ENCODE measurements around the gene BARHL1. TPM values are rescaled to one million over a fixed set of nuclear protein-coding genes. Genes with fewer than 3 reads are reported as not detected.

The BARHL1 gene
- total RNA-seq, 4 donors from 2014 or later: not detected

GRCh38 chr9:132552041-132552440 lies 30.4 kb upstream of the BARHL1 start:
- H3K27me3 ChIP-seq: peaks cover 6 to 22% (median 17%) of the 10 kb centered on the region in 3 donors
- no peaks in the 10 kb centered on the region for H3K4me1 ChIP-seq
- H3K27ac ChIP-seq: no peak overlapping the region
- in situ Hi-C loops (cut with MboI; ENCODE audit: low sequenced_read_pairs in 4 of 4) (no loop called here), intact Hi-C loops (cut with DNase I; ENCODE audit: low total_unique reads) (no loop called here)
- no peaks in the 10 kb centered on the region for H3K36me3 ChIP-seq
- no peak overlapping the region for H3K4me3 ChIP-seq
- DNase-seq (no peak), ATAC-seq (no peak)
- no peaks in the 10 kb centered on the region for H3K9me3 ChIP-seq
- TF ChIP-seq CTCF (IDR thresholded peaks at IDR 0.05 in 4 of 5, conservative IDR thresholded peaks at IDR 0.05 in 1 of 5) (no peak), POLR2A (IDR thresholded peaks at IDR 0.05) (no peak)

- H3K27me3 ChIP-seq: peaks cover 20 to 23% (median 22%) of the 10 kb centered on the region in 3 donors
- no peaks in the 10 kb centered on the region for H3K36me3 ChIP-seq
- TF ChIP-seq POLR2A (IDR thresholded peaks at IDR 0.05) (no peak), CTCF (IDR thresholded peaks at IDR 0.05 in 4 of 5, conservative IDR thresholded peaks at IDR 0.05 in 1 of 5) (no peak)
- H3K27ac ChIP-seq: no peak overlapping the region
- no peaks in the 10 kb centered on the region for H3K9me3 ChIP-seq
- no peak overlapping the region for H3K4me3 ChIP-seq
- no peak for DNase-seq
- no peaks in the 10 kb centered on the region for H3K4me1 ChIP-seq
- intact Hi-C loops (cut with DNase I; ENCODE audit: low total_unique reads) (no loop called here), in situ Hi-C loops (cut with MboI; ENCODE audit: low sequenced_read_pairs in 4 of 4) (no loop called here)
- ATAC-seq: no peak
Observed at GRCh38 chr9:132554755-132555154, 27.7 kb upstream of the BARHL1 start.

GRCh38 chr9:132555528-132555927 lies 26.9 kb upstream of the BARHL1 start:
- in situ Hi-C loops (cut with MboI; ENCODE audit: low sequenced_read_pairs in 4 of 4) (no loop called here), intact Hi-C loops (cut with DNase I; ENCODE audit: low total_unique reads) (no loop called here)
- Histone ChIP-seq H3K9me3 (no peaks in the 10 kb centered on the region), H3K27ac (no peak overlapping the region), H3K4me1 (peaks cover 2 to 8% of the 10 kb centered on the region in 2 donors), H3K36me3 (no peaks in the 10 kb centered on the region), H3K4me3 (no peak overlapping the region), H3K27me3 (peaks cover 20 to 26% (median 22%) of the 10 kb centered on the region in 3 donors)
- DNase-seq: no peak
- TF ChIP-seq POLR2A (IDR thresholded peaks at IDR 0.05): no peak
- TF ChIP-seq CTCF (IDR thresholded peaks at IDR 0.05 in 4 of 5, conservative IDR thresholded peaks at IDR 0.05 in 1 of 5): no peak
- ATAC-seq: no peak

GRCh38 chr9:132556235-132556634 lies 26.2 kb upstream of the BARHL1 start:
- peaks cover 20 to 33% (median 22%) of the 10 kb centered on the region in 3 donors for H3K27me3 ChIP-seq
- peaks cover 4 to 13% of the 10 kb centered on the region in 2 donors for H3K4me1 ChIP-seq
- no peak for DNase-seq

More at GRCh38 chr9:132556235-132556634, 26.2 kb upstream of the BARHL1 start:
- intact Hi-C loops (cut with DNase I; ENCODE audit: low total_unique reads) (no loop called here), in situ Hi-C loops (cut with MboI; ENCODE audit: low sequenced_read_pairs in 4 of 4) (no loop called here)
- Histone ChIP-seq H3K9me3 (no peaks in the 10 kb centered on the region), H3K36me3 (no peaks in the 10 kb centered on the region), H3K4me3 (no peak overlapping the region), H3K27ac (no peak overlapping the region)
- no peak for ATAC-seq
- TF ChIP-seq POLR2A (IDR thresholded peaks at IDR 0.05) (no peak), CTCF (IDR thresholded peaks at IDR 0.05 in 4 of 5, conservative IDR thresholded peaks at IDR 0.05 in 1 of 5) (no peak)

Measured in gastrocnemius medialis (tissue), 4 donors.